ENCODE measurements around the gene CFAP410. TPM values are rescaled to one million over a fixed set of nuclear protein-coding genes. Genes with fewer than 3 reads are reported as not detected.

The CFAP410 gene
- total and polyA plus RNA-seq, 2 of the 13 experiments (the other 11 are each of a cell fraction or from before 2014, with no cell fraction given) = 8.0 to 20.1 TPM

GRCh38 chr21:44318489-44319285 is 20.5 kb downstream of the CFAP410 start:
- H4K20me1 ChIP-seq (ENCODE audit: insufficient read depth, low read length) = no peaks in the 10 kb centered on the region
- TF ChIP-seq SP5 (CRISPR knock-in tag; IDR thresholded peaks at IDR 0.05; ENCODE audit: borderline replicate concordance, low read depth) (no peak), RBFOX2 (IDR thresholded peaks at IDR 0.05; ENCODE audit: low read depth, low read length) (peak; percentile 13; the same call in 1 of the 2 replicates)
- in situ Hi-C loops (cut with HindIII; ENCODE audit: extremely low pct_ligation_motif_present, low pct_unique_long_range_greater_than_20kb) (no loop called here), intact Hi-C loops (cut with micrococcal nuclease; ENCODE audit: unreplicated experiment) (no loop called here)
- H3K9me3 ChIP-seq (ENCODE audit: low read length) = no peaks in the 10 kb centered on the region
- BruUV-seq (replicated peaks) = no TSS peak
- no peak overlapping the region for H3K9ac ChIP-seq (ENCODE audit: insufficient read depth, low read depth, low read length)
- H3K27me3 ChIP-seq (ENCODE audit: control insufficient read depth in 1 of 2, insufficient read depth in 2 of 2, low read length in 2 of 2) = no peaks in the 10 kb centered on the region
- ATAC-seq (no peak), FAIRE-seq (no peak), DNase-seq (ENCODE audit: low spot score) (no peak)
- no peaks in the 10 kb centered on the region for H3K79me2 ChIP-seq (ENCODE audit: insufficient read depth, low read length)
- no peak overlapping the region for H2AFZ ChIP-seq (ENCODE audit: low read length)
- no peak overlapping the region for H3K4me2 ChIP-seq (ENCODE audit: low read depth, low read length)
- POLR2A ChIA-PET = no interaction called here
- 93% methylated on average over 7 of the region's 25 CpGs for WGBS (ENCODE audit: low lambda C conversion rate)
- H3K27ac ChIP-seq (ENCODE audit: extremely low read length, insufficient read depth, low read length) = no peak overlapping the region
- CTCF ChIA-PET (ENCODE audit: low intra/inter-chr PET ratio, low total read pairs) = no interaction called here
- H3K4me3 ChIP-seq (replicated peaks in 1 of 3; ENCODE audit: insufficient read depth in 1 of 3, low read depth in 2 of 3, low read length in 3 of 3) = no peak overlapping the region
- H3K36me3 ChIP-seq (replicated peaks in 1 of 2; ENCODE audit: control insufficient read depth in 1 of 2, insufficient read depth in 2 of 2, low read length in 2 of 2) = peaks cover 25 to 49% of the 10 kb centered on the region in 2 experiments; a peak in 4 of 5 replicates
- H3K4me1 ChIP-seq (ENCODE audit: insufficient read depth, low read length) = no peaks in the 10 kb centered on the region

- Histone ChIP-seq H3K4me2 (ENCODE audit: low read depth, low read length) (no peak overlapping the region), H3K9me3 (ENCODE audit: low read length) (no peaks in the 10 kb centered on the region), H3K27ac (ENCODE audit: extremely low read length, insufficient read depth, low read length) (no peak overlapping the region), H3K36me3 (replicated peaks in 1 of 2; ENCODE audit: control insufficient read depth in 1 of 2, insufficient read depth in 2 of 2, low read length in 2 of 2) (peaks cover 28 to 48% of the 10 kb centered on the region in 2 experiments; a peak in 4 of 5 replicates), H3K4me3 (replicated peaks in 1 of 3; ENCODE audit: insufficient read depth in 1 of 3, low read depth in 2 of 3, low read length in 3 of 3) (no peak overlapping the region), H3K79me2 (ENCODE audit: insufficient read depth, low read length) (no peaks in the 10 kb centered on the region), H4K20me1 (ENCODE audit: insufficient read depth, low read length) (no peaks in the 10 kb centered on the region), H3K4me1 (ENCODE audit: insufficient read depth, low read length) (no peaks in the 10 kb centered on the region), H2AFZ (ENCODE audit: low read length) (no peak overlapping the region), H3K9ac (ENCODE audit: insufficient read depth, low read depth, low read length) (no peak overlapping the region), H3K27me3 (ENCODE audit: control insufficient read depth in 1 of 2, insufficient read depth in 2 of 2, low read length in 2 of 2) (no peaks in the 10 kb centered on the region)
- no TSS peak for BruUV-seq (replicated peaks)
- POLR2A ChIA-PET = no interaction called here
- in situ Hi-C loops (cut with HindIII; ENCODE audit: extremely low pct_ligation_motif_present, low pct_unique_long_range_greater_than_20kb) = no loop called here
- CTCF ChIA-PET (ENCODE audit: low intra/inter-chr PET ratio, low total read pairs) = no interaction called here
- FAIRE-seq (no peak), DNase-seq (ENCODE audit: low spot score) (no peak), ATAC-seq (no peak)
- TF ChIP-seq GMEB2 (CRISPR knock-in tag; IDR thresholded peaks at IDR 0.05; ENCODE audit: low read depth) (no peak), ZNF75D (CRISPR knock-in tag; IDR thresholded peaks at IDR 0.05; ENCODE audit: borderline replicate concordance) (no peak), ZNF329 (CRISPR knock-in tag; IDR thresholded peaks at IDR 0.05; ENCODE audit: low read depth) (no peak), PLRG1 (conservative IDR thresholded peaks at IDR 0.05) (no peak), ZNF619 (CRISPR knock-in tag; IDR thresholded peaks at IDR 0.05) (no peak), RBFOX2 (IDR thresholded peaks at IDR 0.05; ENCODE audit: low read depth, low read length) (0 out of 2 replicates have a peak, but pooled peaks have one; percentile 9)
- intact Hi-C loops (cut with micrococcal nuclease; ENCODE audit: unreplicated experiment) = no loop called here
- WGBS (ENCODE audit: low lambda C conversion rate) = no CpG with 5 or more reads among the region's 22 CpGs
These were observed 21.3 kb downstream of the CFAP410 start for GRCh38 chr21:44317871-44318270.
